ENCODE data around the gene PTDSS2.
"Not testable (repeated sequence)": the region's sequence is repeated elsewhere in the genome, so short reads cannot be mapped to it uniquely, and the experiment has no call there.

Gene PTDSS2

DNA sequence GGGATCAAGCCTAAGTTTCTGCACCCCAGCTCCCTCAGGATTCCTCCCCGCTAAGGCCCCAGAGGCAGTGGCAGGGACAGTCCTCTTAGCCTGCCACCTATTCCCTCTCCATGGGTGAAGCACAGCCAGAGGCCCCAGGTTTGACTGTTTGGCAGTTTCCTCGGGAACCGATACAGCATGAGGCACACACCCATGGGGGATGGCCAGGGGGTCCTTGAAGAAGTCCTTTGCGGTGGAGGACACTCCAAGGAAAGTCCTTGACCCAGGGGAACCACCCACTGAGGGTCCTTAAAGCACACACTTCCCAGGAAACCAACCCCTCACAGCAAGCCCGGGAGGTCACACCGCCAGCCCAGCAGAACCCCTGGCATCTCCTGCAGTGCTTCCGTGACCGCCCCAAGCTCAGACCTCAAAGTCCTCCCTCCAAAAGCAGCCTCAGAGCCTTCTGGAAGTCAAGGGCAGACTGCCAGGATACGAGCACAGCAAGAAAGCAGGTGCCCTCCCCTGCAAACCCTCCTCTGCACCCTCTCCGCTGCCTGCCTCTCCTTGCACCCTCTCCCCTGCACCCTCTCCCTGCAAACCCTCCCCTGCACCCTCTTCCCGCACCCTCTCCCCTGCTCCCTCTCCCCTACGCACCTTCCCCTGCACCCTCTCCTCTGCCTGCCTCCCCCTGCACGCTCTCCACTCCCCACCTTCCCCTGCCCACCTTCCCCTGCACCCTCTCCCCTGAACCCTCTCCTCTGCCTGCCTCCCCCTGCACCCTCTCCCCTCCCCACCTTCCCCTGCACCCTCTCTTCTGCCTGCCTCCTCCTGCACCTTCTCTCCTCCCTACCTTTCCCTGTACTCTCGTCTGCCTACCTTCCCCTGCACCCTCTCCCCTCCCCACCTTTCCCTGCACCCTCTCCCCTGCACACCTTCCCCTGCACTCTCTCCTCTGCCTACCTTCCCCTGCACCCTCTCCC is 36.7 kb upstream of the PTDSS2 start:
- DNase-seq (ENCODE audit: low read depth), result no peak

DNA sequence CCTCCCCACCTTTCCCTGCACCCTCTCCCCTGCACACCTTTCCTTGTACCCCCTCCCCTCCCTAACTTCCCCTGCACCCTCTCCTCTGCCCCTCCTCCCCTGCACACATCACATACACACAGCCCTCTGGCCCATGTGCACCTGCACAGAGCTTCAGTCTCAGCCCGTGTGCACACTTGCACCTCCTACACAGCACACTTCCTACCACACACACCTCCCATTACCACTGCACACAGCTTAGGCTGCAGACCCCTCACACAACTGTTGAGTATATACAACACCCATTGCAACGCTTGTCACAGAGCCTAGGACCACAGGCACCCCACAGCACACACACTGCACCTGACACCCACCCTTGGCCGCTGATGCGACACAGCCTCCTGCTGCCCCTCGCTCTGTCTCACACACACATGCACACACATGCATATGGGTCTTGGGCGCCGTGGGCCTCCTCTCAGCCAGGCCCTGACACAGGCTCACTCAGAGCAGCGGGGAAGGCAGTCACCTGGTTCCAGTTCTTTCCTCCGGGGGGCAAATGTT is 35.7 kb upstream of the PTDSS2 start:
- DNase-seq (ENCODE audit: low read depth), result no peak

DNA sequence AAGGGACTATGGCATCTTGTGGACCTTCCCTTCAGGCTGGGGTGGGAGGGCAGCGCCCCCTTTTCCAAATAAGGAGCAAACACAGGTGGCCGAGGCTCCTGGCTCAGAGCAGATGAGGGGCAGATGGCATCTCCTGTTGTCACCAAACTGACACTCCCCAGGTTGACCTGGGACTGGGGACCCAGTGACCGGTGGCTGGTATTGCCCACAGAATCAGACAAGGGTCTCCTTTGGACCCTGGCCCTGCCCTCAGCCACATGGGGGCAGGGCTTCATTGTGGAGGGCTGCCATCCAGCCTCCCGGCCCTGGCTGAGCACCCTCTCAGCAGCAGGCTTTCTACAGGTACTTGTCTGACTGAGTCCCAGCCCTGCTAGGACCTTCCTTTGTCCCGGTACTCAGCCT is 34.4 kb upstream of the PTDSS2 start:
- DNase-seq (ENCODE audit: low read depth), result no peak

DNA sequence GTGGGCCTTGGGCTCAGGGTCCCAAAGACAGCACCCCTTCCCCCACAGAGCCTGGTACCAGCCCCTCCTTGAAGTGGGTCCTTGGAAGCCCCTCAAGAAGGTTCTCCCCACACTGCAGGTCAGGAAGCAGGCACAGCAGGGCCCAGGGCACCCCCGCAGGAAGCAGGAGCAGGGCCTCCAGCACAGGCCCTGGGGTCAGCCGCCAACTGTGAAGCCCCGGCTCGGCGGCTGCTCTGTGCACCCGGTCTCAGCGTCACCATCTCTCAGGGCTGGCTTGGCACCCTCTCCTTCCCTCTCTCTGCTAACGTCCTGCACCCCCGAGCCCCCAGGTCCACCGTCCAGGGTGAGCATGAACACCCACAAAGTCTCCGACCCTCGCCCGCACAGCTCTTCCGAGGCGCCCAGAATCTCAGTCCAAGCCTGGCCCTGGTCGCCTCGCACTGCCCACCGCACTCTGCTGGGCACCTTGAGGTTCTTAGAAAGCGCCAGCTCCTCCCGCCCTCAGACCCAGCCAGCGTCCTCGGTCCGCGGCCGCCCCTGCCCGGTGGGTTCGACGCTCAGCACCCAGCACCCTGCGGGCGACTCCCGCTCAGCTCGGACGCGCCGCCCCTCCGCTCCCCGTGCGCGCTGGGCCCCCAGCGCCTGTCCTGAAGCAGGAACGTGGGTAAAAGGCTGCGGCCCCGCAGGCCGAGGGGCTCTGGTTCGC is 33.9 kb upstream of the PTDSS2 start:
- no peak for DNase-seq (ENCODE audit: low read depth)

DNA sequence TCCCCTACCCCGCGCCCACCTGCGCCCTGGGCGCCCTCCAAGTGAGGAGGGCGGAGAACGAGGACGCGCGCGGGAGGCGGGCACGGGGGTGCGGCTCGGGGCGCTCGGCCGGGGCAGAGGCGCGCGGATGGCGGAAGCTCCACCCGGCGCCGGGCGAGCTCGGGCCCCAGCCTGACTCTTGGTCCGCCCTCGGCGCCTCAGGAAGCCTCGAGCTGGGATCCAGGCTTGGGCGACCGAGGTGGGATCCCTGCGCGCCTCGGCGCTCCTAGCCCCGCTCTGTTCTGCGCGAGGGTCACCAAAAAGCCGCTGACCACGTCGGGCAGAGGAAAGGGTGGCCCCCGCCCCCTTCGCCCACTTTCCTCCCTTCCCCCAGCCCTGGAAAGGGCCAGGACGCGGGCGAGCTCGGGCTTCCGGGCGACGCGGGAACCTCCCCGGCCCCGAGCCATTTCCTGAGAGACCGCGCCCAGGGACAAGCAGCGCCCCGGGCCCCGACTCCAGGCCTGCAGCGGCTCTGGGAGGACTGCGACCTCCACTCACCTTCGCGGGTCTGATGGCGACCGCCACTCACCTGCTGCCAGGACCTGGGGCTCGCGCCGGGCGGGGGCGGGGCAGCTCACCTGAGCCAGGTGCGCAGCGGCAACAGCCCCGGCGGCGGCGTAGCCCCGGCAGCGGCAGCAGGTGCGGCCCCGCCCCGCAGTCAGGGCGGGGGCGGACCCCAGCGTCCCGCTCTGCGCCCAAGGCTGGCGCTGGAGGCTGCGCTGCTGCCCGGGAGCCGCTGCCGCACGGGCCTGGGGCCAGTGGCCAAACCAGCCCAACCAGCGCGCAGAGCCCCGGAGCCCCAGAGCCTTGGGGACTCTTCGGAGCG is 33.1 kb upstream of the PTDSS2 start:
- DNase-seq (ENCODE audit: low read depth), result no peak

DNA sequence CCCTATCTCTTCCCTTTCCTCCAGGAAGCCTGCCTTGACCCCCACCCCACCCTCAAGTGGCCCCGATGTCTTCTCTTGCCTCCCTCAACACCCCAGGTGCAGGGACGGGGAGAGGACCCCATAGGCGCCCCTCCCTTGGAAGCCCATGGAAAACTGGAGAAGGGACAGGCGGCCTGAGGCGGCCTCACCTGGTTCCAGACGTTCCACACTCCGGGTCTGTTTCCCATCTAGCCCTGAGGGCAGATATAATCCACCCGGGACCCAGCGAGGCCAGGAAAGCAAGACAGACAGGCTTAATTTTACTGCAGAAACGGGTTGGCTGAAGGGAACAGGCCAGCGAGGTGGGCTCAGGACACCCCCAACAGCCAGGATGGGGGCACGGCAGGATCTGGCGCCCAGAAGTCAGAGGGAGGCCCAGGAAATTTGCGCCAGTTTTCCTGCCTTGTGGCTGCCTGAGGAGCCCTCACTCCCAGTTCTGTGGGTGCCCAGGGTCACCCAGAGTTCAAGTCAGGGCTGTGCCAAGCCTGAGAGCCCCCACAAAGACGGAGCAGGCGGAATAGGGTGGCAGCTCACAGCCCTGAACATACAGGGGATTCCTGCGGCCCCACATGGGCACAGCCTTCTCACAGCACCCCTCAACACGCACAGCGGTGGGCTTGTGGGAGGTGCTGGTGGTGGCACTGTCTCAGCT is 32.3 kb upstream of the PTDSS2 start:
- DNase-seq (ENCODE audit: low read depth), result no peak

DNA sequence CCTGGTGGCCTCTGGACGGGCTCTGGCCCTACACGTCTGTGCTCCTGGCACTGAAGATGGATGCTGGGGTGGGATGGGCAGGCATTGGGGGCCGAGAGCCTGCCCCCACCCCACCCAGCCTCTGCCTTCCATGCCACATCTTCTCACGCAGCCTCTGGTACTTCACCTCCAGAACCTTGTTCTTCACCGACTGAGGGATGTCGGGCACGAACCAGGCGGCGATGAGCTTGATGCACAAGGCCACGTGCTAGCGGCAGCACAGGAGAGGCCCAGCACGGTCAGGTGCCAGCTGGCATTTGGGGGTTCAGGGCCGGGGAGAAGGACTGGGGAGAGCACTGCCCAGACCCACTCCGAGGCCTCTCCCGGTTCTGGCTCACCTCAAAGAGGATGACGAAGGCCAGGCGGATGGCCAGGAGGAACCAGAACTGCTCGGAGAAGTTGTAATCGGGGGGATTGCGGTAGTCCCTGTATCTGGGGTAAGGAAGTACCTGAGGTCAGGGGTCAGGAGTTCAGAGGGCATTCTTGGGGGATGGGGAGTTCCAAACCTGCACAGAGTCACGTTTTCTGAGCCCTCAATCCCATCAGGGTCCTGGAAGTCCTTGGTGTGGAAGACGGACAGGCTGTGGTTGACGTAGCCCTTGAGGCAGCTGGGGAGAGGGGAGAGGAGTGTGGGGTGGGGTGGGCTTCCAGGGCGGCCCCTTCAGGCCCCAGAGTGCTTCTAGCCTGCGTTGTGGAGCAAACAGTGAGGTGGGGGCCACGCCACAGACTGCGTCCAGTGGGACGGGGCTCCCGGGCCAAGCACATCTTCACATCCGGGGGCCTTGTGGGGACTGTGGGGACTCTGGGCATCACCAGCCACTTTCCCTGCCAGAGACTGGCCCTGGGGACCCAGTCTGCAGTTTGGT is 31.5 kb upstream of the PTDSS2 start:
- no peak for DNase-seq (ENCODE audit: low read depth)

DNA sequence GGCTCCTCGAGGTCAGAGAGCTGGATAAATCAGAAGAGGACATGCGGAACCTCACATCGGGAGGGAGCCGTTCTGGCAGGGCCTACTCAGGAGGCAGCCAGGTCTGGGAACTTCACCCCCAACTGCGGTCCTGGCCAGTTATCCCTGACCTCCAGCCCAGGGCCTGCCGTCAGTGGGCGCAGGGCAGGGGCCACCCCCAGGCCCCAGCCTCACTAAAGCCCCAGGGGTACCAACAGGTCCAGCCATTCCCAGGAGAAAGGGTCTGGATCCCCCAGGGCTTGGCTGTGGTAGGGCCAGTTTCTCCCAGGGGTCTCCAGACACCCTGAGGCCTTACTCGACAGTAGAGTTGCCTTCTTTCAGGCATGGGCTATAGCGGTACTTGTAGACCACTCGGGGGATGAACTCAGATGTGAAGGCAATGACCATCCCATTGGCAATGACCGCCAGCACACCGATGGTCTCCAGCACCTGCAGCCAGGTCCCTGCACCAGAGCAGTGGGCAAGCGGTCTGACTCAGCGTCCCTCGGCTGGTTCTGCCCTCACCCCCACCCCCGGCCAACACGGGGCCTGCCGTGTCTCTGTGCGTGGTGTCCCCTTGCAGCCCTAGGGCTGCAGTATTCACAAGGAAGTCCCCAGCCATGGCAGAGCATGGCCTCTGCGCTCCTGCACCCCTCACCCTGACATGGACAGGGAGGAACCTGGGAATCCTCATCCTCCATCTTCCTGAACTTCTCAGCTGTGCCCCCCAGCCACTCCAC is 30.7 kb upstream of the PTDSS2 start:
- DNase-seq (ENCODE audit: low read depth), result no peak

DNA sequence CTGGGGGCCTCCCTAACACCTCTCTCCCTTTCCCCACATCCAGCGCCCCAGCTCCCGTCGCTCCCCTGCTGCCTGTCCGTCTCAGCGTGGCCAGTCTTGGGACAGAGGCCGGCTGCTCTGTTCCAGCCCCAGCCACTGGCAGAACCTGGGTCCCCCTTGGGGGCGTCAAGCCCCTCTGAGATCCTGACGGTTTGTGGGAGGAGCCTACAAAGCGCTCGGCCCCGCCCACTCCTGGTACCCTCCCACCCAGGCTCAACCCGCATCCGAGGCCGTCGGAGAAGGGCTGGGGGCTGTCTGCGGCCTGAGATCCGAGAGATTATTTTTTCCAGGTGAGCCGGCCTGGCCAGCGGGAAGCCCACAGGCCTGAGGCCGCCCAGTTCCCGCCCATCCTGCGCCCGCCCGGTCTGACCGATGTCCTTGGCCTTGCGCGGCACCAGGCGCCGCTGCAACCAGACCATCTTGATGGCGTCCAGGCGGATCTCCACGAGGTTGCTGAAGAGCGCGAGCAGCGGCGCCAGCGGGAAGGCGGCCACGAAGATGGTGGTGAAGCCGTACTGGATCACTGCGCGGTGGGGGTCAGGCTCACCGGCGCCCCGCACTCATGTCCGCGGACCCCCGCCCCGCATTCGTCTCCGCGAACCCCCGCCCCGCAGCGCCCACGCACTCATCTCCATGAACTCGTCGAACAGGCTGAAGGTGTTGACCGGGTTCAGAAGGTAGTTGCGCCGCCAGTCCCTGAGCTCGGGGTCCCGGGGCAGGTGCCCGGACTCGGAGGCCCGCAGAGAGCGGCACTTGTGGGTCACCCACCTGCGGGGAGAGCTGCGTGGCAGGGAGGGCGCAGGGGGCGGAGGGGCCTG is 29.8 kb upstream of the PTDSS2 start:
- DNase-seq (ENCODE audit: low read depth), result no peak

DNA sequence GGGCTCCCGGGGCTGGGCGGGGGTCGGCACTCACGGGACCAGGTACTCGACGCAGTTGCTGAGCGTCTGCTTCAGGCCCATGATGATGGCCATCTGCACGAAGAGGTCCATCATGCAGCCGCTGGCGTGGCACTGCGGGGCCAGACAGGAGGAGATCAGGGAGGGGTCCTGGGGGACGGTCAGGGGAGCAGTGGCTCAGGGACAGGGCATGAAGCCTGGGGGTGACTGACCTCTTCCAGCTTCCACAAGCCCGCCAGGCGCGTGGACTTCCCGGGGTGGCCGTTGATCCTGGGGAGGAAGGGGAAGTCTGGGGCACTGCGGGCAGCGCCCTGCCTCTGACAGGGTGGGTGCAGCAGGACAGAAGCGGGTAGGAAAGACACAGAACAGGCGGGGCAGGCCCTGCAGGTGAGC is 29.2 kb upstream of the PTDSS2 start:
- DNase-seq (ENCODE audit: low read depth), result no peak

DNA sequence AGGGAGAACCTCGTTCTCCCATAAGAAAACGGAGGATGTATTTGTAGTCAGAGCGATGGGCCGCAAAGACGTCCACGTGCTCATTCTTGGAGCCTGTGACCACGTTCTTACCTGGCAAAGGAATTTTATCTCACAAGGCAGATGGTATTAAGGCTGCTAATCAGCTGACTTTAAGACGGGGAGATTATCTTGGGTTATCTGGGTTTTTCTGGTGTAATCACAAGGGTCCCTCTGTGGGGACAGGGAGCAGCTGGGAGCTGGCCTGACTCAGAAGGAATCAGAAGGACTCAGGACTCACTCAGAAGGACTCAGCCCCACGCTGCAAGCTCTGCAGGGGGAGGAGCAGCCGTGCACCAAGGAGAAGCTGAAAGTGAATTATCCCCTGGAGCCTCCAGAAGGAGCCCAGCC is 27.8 kb upstream of the PTDSS2 start:
- DNase-seq (ENCODE audit: low read depth), result no peak

DNA sequence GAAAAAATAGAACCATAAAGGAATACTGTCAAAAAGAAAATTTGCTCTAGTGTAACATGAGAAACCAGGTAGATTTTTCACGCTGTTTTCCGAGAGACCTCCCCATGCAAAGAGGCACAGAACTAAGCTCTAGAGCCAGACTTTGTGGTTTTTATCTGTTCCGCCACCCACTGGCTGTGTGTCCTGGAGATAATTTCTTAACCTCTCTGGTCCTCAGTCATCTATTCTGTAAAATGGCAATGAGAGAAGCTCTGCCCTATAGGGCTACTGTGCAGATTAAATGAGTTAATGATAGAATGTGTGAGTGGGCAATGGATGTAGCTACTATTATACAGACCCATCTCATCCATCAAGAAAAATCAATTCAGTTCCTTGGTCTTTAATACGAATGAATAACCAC is 25.8 kb upstream of the PTDSS2 start:
- no peak for DNase-seq (ENCODE audit: low read depth)

DNA sequence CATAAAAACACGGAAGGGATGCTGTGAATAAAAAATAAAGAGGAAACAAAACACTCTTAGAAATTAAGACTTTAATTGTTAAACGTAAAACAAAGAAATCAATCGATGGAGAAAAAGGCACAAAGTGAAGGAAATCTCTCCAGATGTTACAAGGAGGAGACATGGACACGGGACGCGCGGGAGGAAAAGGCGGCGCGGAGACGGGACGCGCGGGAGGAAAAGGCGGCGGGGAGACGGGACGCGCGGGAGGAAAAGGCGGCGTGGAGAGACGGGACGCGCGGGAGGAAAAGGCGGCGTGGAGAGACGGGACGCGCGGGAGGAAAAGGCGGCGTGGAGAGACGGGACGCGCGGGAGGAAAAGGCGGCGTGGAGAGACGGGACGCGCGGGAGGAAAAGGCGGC is 25.3 kb upstream of the PTDSS2 start:
- DNase-seq (ENCODE audit: low read depth), result not testable (repeated sequence)

DNA sequence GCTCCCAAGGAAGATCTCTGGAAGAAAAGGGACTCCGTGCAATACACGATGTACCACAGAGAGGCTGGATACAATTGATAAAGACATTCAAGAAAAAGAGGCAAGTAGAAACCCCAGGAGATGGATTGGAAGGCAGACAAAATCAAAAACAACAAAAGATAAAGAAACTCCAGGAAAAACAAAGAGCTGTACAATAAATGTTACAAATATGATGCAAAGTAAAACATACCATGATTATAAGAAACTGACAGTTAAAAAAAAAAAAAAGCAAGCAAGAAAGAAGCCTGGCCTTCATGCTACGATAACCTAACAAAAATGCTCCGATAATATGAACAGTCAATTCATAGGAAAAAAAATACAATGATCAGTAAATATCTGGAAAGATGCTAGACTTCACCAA is 24.8 kb upstream of the PTDSS2 start:
- no peak for DNase-seq (ENCODE audit: low read depth)

DNA sequence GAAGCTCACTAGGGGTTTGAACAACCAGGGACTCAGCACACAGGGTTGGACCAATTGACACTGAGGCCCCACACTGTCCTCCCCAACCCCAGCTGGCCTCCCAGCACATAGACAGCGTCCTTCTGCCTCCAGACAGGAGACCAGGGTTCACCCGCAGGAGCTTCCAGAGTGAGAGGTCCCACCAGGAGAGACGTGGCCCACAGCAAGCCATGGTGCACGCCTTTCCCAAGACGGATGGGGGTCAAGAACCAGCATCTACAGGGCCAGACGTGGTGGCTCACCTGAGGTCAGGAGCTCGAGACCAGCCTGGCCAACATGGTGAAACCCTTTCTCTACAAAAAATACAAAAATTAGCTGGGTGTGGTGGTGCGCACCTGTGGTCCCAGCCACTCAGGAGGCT is 23.2 kb upstream of the PTDSS2 start:
- no peak for DNase-seq (ENCODE audit: low read depth)

DNA sequence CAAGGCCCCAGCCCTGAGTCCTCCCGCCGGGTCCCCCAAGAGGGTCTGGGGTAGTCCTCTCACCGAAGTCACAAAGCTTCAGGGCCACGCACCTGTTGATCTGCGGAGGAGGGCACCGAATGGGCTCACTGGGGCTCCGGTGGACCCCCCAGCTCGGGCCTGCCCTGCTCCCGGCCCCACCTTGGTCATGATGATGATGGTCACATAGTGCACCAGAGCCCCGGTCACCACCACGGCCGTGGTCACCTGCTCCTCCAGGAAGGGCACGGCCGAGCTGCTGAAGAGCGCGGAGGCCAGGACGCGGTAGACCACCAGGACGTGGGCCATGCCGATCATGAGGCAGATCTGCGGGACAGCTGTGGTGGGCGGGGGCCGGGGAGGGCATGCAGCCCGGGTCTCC is 21.8 kb upstream of the PTDSS2 start:
- DNase-seq (ENCODE audit: low read depth), result no peak

DNA sequence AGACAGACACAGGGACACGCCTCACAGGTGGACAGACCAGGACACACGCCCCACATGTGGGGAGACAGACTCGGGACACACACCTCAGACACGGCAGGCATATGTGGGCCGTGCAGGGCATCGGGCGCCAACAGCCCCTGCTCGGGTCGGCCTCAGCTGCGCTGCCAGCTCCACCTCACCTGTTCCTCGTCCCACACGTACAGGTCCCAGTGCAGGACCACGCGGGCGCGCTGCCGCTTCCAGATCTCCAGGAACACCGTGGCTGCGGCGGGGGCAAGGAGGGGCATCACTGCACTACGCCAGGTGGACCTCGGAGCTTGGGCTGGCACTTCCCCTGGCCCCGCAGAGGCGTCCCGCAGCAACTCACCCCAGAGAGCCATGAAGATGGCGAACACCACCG is 20.7 kb upstream of the PTDSS2 start:
- DNase-seq (ENCODE audit: low read depth), result no peak

DNA sequence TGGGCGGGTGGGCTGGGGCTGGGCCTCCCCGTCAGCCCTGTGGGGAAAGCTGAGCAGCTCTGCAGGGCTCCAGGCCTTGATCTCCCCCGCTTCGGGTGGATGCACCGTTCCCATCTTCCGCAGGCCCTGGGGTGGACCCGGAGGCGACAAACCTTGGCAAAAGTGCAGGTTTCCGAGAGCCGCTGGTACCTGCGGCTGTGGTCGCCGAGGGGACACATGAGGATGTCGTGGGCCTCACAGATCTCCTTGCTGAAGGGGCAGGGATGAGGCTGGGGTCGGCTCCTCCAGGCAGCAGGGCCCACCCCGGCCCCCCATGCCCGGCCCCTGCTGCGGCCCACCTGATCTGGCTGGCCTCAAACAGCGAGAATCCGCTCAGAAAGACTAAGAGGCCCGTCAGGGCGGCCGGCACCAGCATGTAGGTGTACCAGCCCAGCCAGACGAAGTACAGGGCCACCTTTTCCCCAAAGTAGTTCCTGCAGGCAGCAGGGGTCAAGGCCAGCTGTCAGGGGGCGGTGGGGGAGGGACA is 20.1 kb upstream of the PTDSS2 start:
- DNase-seq (ENCODE audit: low read depth), result no peak

DNA sequence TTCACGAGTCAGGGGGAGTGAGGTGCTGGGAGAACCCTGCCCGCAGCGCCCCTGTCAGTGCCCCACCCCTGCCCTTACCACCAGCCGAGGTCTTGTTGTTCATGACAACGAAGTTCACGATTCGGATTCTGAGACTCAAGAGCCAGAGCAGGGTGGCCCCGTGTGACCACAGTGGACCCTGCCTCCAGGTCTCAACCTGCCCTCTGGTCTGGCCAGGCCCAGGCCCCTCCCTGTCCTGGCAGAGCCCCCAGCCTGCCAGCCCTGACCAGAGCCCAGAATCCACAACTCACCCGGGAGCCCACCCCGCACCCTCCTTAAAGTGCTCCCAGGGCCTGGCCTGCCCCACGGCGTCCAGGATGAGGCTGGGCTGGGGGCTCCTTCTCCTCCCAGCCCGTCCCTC is 18.2 kb upstream of the PTDSS2 start:
- DNase-seq (ENCODE audit: low read depth), result no peak

All from stimulated activated CD8-positive, alpha-beta memory T cell treated with anti-CD3 and anti-CD28 coated beads, Interleukin-7, amount 100 ng/mL, for 24 hours (primary cell).